Measurements from ENCODE around the gene ANKRD37.

ANKRD37 gene

DNA sequence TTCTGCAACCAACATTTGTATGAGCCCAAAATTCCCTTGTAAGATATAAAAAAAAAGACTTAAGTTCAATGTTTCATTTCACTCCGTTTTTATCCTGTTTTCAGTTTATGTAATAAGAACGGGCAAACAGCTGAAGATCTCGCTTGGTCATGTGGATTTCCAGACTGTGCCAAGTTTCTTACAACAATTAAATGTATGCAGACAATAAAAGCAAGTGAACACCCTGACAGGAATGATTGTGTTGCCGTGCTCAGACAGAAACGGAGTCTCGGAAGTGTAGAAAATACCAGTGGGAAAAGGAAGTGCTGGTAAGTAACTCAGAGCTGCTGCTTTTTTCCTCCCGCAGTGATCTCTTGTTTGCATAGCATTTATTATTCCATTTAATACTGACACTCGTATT, 2.8 kb downstream of the ANKRD37 start:
- Histone ChIP-seq H3K4me2 (ENCODE audit: low read depth, low read length, poor library complexity, severe bottlenecking) (peak overlapping the region; percentile 33), H4K20me1 (ENCODE audit: low read depth, low read length) (no peaks in the 10 kb centered on the region), H3K79me2 (ENCODE audit: insufficient read depth, low read length) (no peaks in the 10 kb centered on the region), H3K27me3 (ENCODE audit: low read length) (no peaks in the 10 kb centered on the region), H3K36me3 (ENCODE audit: low read length) (peaks cover 21% of the 10 kb centered on the region), H2AFZ (ENCODE audit: low read depth, low read length, severe bottlenecking) (no peak overlapping the region), H3K27ac (ENCODE audit: low read depth, low read length) (no peak overlapping the region), H3K9ac (ENCODE audit: low read length) (no peak overlapping the region), H3K4me3 (ENCODE audit: insufficient read depth, low read length, poor library complexity, severe bottlenecking) (no peak overlapping the region), H3F3A (ENCODE audit: insufficient read depth) (peaks cover 22% of the 10 kb centered on the region), H3K9me3 (ENCODE audit: insufficient read depth, low read length) (no peaks in the 10 kb centered on the region), H3K9me2 (replicated peaks; ENCODE audit: insufficient read depth, low read length) (no peaks in the 10 kb centered on the region)
- TF ChIP-seq, protein P1, sequence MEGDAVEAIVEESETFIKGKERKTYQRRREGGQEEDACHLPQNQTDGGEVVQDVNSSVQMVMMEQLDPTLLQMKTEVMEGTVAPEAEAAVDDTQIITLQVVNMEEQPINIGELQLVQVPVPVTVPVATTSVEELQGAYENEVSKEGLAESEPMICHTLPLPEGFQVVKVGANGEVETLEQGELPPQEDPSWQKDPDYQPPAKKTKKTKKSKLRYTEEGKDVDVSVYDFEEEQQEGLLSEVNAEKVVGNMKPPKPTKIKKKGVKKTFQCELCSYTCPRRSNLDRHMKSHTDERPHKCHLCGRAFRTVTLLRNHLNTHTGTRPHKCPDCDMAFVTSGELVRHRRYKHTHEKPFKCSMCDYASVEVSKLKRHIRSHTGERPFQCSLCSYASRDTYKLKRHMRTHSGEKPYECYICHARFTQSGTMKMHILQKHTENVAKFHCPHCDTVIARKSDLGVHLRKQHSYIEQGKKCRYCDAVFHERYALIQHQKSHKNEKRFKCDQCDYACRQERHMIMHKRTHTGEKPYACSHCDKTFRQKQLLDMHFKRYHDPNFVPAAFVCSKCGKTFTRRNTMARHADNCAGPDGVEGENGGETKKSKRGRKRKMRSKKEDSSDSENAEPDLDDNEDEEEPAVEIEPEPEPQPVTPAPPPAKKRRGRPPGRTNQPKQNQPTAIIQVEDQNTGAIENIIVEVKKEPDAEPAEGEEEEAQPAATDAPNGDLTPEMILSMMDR (IDR thresholded peaks at IDR 0.05; ENCODE audit: insufficient read depth, low read length, poor library complexity, severe bottlenecking): no peak
- TF ChIP-seq EZH2phosphoT487 (conservative IDR thresholded peaks at IDR 0.05; ENCODE audit: low read length): no peak

DNA sequence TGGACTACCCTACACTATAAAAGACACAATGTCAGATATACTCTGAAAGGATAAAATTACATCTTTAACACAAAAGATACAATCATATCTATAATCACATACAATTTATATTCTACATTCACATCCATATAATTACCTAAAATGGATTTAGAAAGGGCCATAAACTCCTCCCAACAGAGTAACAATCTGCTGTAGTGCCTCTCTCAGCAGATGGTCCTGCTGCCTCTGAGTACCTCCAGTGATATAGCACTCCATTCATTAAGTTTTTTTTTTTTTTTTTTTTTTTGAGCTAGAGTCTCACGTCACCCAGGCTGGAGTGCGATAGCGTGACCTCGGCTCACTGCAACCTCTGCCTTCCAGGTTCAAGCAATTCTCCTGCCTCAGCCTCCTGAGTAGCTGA, 7.4 kb downstream of the ANKRD37 start:
- H3K9me3 ChIP-seq (ENCODE audit: insufficient read depth, low read length): no peaks in the 10 kb centered on the region
- no peaks in the 10 kb centered on the region for H3K9me2 ChIP-seq (replicated peaks; ENCODE audit: insufficient read depth, low read length)
- no peak for TF ChIP-seq EZH2phosphoT487 (conservative IDR thresholded peaks at IDR 0.05; ENCODE audit: low read length)
- TF ChIP-seq, protein P1 (IDR thresholded peaks at IDR 0.05; ENCODE audit: insufficient read depth, low read length, poor library complexity, severe bottlenecking): no peak
- no peak overlapping the region for H3K4me3 ChIP-seq (ENCODE audit: insufficient read depth, low read length, poor library complexity, severe bottlenecking)
- H3K79me2 ChIP-seq (ENCODE audit: insufficient read depth, low read length): no peaks in the 10 kb centered on the region
- no peaks in the 10 kb centered on the region for H3K27me3 ChIP-seq (ENCODE audit: low read length)
- H2AFZ ChIP-seq (ENCODE audit: low read depth, low read length, severe bottlenecking): no peak overlapping the region
- H3K27ac ChIP-seq (ENCODE audit: low read depth, low read length): no peak overlapping the region
- 0 out of 2 replicates have a peak, but pooled peaks cover 3% of the 10 kb centered on the region for H3F3A ChIP-seq (ENCODE audit: insufficient read depth)
- no peaks in the 10 kb centered on the region for H4K20me1 ChIP-seq (ENCODE audit: low read depth, low read length)
- no peak overlapping the region for H3K9ac ChIP-seq (ENCODE audit: low read length)
- H3K4me2 ChIP-seq (ENCODE audit: low read depth, low read length, poor library complexity, severe bottlenecking): no peak overlapping the region
- peaks cover 20% of the 10 kb centered on the region for H3K36me3 ChIP-seq (ENCODE audit: low read length)

DNA sequence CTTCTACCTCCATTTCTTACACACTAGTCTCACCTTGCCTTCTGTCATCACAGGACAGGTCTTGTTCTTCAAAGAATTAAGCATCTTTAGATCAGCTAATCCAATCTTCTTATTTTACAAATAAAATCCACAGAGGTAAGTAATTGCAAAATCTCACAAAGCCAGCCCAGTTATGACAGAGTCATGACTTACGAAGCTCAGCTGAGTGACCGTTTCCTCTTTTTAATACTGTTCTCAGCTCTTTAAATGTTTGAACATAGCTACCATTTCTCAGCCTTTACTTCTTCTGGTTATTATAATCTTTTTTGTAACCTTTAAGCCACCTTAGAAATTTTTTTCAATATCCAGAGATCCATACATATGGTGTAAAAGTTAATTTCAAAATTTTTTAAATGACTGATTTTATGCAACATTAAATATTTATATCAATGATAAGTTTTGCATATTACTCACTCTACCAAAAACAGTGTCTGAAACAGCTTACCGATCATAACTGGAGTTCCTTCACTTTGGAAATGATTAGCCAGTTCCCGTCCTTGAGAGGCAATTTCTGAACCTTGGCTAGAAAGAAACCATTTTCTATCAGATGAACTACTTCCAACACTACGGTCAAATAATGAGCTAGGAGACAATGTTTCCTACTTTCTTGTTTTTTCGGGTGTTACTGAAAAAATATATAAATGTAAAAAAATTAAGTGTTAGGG, 8.8 kb downstream of the ANKRD37 start:
- H3K9me2 ChIP-seq (replicated peaks; ENCODE audit: insufficient read depth, low read length): no peaks in the 10 kb centered on the region
- H3K27me3 ChIP-seq (ENCODE audit: low read length): no peaks in the 10 kb centered on the region
- H3K27ac ChIP-seq (ENCODE audit: low read depth, low read length): no peak overlapping the region
- no peak overlapping the region for H3K4me3 ChIP-seq (ENCODE audit: insufficient read depth, low read length, poor library complexity, severe bottlenecking)
- H2AFZ ChIP-seq (ENCODE audit: low read depth, low read length, severe bottlenecking): no peak overlapping the region
- no peak overlapping the region for H3K4me2 ChIP-seq (ENCODE audit: low read depth, low read length, poor library complexity, severe bottlenecking)
- H3F3A ChIP-seq (ENCODE audit: insufficient read depth): 0 out of 2 replicates have a peak, but pooled peaks cover 3% of the 10 kb centered on the region
- no peaks in the 10 kb centered on the region for H4K20me1 ChIP-seq (ENCODE audit: low read depth, low read length)
- H3K79me2 ChIP-seq (ENCODE audit: insufficient read depth, low read length): no peaks in the 10 kb centered on the region
- H3K36me3 ChIP-seq (ENCODE audit: low read length): peaks cover 11% of the 10 kb centered on the region; the same call in 1 of the 2 replicates
- no peak for TF ChIP-seq EZH2phosphoT487 (conservative IDR thresholded peaks at IDR 0.05; ENCODE audit: low read length)
- TF ChIP-seq, protein P1 (IDR thresholded peaks at IDR 0.05; ENCODE audit: insufficient read depth, low read length, poor library complexity, severe bottlenecking): no peak
- no peak overlapping the region for H3K9ac ChIP-seq (ENCODE audit: low read length)
- no peaks in the 10 kb centered on the region for H3K9me3 ChIP-seq (ENCODE audit: insufficient read depth, low read length)
